NCI-H128 (cell line): Measurements from ENCODE around the gene CBX8.
A peak's percentile ranks its signal among the peaks of the same experiment; 100 is the strongest.

Experiments
- DNase-seq: peaks from one replicate; lab custom pipeline; 2025; ENCODE audit not compliant: unreplicated experiment; lab: John Stamatoyannopoulos, UW

The CBX8 gene

DNA sequence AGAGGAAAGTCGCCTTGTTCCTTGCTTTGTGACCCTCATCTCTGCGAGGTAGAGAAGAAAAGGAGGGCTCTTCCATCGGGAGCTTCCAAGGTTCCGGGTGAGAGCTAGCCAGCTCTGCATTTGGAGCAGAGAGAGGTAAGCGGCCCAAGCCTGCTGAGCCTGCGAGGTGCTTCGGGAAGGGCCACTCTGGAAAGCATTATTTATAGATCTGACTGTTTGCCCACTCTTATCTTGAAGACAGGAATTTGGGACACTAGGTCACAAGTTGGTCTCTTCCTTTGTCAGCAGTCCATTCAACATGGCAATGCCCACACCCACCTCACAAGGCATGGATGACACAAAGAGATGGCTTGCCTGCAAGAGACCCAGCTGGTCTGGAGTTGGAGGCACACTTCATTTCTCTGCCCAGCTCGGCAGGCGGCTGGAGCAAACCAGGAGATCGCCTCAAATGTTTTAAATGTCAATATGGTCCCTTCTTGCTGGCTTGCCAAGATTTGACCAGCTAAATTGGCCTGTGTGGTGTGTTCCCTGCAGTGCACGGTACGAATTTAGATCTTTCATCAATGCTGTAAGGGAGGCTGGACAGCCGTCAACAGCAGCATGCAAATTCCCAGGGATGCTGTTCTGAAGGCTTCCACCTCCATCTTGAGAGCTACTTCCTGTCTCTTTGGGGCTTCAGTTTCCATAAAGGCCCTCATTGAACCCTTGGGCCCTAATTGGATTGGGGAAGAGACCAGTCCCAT, 22.8 kb upstream of the CBX8 start:
- no peak for DNase-seq

DNA sequence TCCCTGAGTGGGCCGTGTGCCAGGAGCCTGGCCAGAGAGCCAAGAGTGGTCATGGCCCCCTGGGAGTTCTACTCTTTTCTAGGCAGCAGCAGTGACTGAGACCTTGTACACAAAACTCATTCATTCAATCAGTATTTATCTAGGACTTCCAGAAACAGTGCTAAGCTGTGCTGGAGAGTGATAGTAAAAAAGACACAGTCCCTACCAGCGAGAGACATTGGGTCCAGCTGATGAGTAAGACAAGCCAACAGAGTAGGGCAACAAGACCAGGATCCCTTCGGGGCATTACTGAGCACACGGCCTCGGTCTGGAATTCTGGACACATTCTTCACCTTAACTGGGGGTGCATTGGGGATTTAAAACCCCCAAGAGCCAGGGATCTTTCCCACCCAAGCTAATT, 22.2 kb upstream of the CBX8 start:
- no peak for DNase-seq

DNA sequence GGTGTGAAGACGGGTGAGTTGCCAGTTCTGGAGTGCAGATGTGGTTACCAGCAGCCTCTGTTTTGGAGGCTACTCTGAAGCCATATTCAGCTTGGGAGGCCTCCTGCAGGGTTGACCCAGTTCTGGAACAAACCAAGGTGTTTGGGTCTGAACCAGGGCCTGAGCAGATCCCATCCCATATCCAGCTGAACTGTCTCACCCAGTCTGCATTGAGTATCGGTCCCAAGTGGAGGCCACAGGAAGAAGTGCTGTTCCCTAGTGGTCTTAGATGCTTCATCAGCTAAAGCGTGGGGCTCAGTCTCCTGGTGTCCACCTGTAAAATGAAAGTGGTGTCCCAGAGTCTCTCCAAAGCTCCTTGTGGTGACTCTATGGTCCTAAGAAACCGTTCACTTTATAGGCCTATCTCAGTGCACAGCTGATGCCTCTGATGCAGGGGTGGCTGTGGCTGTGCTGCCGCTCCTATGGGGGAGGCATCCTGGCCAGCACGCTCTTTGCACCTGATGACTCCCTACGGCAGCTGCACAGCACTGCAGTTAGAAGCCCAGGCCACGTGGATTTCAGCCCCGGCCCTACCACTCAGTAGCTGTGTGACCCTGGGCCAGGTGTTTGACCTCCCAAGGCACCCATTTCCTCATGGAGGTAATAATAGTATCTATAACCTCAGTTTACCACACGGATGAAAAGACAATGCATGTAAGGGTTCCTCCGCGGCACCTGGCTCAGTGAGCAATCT, 21.3 kb upstream of the CBX8 start:
- DNase-seq: no peak

DNA sequence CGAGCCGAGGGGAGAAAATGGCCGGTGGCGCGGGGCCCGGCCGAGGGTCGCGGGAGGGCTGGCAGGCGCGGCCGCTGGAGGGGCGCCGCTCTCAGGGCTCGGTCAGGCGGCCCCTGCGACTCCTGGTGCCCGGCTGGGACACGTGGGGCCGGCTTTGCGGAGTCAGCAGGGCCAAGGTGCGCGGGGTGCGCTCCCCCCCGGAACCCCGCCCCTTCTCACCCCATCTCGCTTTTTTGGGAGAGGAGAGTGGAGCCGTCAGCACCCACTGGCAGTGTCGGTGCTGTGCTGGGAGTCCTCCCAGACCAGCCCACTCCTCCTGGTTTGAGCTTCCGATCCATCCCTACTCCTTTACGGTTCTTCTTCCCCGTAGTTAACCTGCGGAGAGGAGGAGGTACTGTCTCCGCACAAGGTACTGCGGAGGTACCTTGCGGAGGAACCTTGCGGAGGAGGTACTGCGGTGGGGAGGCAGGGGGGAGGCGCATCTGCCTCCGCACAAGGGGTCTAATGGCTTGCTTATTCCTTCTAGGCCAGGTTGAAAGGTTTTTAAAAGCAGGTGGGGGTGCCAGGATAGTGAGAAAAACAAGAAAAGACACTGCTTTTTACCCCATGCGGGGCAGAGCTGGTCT, 19.1 kb upstream of the CBX8 start:
- no peak for DNase-seq

DNA sequence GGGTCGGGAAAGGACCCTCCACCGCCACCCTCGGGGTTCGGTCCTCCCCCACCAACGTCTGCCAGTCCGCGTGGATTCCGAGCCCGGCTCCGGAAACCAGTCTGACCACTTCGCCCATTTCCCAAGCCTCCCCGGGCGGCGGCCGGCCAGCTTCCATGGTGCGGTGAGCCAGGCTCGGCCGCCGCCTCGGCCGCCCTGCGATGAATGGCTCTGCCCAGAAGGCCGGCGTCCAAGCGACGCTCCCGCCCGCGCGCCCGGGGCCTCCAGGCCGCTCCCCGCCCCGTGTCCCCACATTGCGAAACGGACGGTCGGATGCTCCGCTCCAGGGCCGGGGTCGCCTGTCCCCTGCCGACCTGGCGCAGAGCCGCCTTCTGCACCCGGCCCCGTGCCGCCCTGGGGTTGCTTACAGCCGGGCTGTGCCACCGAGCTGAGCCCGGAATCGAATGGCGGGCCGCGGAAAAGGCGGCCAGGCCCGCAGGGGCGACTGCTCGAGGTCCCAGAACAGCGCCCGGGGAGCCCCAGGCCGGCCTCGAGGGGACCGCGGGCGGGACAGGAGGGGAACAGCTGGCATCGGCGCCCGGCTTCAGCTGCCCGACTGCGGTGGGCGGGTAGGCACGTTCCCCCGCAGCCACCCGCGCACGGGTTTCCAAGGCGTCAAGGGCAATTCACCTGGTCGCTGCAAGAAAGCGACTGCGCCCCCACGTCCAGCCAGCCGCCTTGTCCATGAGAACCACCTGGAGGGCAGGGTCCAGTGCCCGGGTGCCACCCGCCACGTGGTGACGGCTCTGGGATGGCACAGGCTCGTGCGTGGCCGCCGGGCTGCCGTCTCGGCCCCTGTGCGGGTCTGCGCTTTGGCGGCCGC, 18.3 kb upstream of the CBX8 start:
- no peak for DNase-seq

DNA sequence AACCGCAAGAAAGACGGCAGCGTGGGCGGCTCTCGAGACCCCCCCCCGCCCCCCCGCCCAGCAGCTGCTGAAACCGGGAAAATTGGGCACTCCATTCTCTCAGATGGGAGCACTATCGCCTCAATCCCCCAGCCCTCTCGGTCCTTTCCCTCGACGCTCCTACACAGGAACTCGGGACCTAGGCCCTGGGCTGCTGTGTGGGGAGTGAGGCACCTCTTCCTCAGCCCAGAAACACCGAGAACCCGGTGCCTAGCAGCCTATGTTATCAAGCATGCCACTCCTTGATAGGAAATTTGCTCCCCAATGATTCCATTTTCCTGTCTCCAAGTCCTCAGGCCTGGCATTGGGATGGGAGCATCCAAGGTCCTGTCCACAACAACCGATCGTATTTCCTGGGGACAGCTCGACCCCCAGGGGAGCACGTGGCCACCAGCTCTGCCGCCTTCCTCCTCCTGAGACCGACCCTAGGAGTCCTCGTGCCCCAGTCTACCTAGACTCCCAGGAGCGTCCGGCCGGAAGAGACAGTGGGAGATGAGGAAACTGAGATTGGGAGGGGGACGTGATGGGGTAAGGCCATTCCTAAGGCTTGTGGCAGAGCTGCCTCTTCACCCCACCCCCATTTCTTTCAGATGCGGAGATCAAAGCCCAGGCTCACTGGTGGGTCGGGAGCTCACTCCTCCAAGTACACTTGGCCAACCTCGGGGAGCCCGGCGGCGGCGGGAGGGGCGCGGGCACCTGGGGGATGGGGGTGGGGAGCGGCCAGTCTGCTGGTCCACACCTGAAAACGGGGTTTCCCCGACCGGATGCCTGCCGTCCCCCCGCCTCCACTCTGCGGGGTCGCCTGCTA, 17.5 kb upstream of the CBX8 start:
- no peak for DNase-seq

DNA sequence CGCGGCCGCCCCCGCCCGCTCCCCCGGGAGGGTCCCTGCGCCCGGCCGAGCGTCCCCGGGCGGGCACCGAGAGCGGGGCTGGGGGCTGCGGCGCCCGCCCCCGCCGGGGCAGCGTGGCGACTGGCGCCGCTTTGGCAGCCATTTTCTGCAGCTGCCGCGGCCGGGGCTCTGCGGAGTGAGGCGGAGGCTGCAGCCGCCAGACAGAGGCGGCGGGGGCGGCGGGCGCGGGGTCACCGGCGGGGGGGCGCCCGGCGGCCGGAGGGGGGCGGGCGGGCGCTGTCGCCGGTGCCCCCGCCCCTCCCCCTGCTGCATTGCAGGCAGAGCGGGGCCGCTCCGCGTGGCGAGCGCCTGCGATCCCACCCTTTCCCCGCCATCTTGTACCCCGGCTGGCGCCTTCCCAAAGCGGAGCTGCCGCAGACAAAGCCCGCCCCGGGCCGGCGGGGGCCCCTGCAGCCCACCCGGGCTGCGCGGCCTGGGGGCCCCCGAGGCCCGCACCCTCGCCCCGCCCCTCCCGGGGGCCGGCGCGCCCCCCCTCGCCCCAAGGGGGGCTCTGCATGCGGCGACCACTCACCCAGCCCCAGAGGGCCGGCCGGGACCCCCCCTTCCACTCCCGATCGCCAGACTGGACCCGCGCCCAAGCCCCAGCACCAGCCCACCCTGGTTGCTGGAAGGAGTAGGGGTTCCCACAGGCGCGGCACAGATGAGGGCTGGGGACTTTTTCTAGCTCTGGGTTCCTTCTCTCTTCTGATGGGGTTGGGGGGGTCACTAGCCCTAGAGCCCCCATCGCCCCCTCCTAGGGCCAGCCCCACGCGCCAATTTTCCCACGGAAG, 16.6 kb upstream of the CBX8 start:
- no peak for DNase-seq

DNA sequence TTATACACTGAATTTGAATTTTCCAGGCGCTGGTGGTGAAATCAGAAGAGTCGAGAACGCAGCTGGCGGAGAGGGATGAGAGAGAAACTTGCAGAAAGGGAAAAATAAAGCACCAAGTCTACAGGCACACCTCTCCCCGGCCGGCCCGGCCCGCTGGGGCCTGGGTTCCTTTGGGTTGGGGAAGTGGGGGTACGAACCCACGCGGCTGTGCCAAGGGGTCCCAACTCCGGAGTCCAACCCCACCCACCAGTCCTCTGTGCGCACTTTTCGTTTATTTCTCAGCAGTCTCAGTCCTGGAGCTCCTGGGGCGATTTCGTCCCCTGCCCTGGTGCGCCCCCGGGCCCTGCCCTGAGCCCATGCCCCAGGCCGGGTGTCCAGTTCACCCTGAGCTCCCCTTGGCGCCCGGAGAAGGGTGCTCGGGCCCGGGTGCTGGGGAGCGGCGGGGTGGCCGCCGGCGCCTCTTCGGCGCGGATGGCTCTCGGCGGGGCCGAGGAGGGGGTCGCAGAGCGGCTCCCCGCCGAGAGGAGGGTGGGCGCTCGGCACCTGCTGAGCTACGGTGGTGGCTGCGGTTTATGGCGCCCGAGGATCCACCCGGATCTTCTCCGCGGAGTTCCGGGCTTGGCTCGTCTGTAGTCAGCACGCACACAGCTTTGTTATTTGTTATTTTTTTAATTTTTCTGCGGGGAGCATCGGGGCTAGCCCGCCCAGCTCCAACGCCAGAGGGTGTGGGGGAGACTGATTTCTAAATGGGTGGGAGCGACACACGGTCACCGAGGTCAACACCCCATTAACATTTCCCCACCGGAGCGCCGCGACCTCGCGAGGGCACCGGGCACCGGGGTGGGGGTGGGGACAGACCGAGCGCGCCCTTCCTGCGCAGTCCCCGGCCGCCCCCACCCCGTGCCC, 15.7 kb upstream of the CBX8 start:
- no peak for DNase-seq

DNA sequence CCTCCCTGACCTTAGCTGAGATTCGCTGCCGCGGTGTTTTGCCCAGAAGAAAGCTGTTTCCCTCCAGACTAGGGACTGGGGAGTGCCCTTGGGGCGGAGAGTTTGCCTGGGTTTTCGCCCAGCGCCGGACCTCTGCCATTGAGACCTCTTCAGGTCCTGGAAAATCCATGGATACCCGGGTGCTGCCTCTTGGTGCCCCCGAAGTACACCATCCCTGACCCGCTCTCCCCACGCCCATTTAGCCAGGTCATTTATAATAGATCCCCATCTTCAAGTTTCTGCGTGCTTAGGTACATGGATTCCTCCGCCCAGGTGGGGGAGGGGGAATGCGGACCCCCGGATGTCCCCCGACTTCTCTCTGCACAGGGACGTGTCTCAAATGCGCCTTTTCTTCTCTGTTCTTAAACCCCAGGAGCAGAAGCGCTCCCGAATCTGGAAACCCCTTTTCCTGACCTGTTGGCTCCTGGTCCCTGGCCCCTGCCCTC, 15.0 kb upstream of the CBX8 start:
- DNase-seq: no peak

DNA sequence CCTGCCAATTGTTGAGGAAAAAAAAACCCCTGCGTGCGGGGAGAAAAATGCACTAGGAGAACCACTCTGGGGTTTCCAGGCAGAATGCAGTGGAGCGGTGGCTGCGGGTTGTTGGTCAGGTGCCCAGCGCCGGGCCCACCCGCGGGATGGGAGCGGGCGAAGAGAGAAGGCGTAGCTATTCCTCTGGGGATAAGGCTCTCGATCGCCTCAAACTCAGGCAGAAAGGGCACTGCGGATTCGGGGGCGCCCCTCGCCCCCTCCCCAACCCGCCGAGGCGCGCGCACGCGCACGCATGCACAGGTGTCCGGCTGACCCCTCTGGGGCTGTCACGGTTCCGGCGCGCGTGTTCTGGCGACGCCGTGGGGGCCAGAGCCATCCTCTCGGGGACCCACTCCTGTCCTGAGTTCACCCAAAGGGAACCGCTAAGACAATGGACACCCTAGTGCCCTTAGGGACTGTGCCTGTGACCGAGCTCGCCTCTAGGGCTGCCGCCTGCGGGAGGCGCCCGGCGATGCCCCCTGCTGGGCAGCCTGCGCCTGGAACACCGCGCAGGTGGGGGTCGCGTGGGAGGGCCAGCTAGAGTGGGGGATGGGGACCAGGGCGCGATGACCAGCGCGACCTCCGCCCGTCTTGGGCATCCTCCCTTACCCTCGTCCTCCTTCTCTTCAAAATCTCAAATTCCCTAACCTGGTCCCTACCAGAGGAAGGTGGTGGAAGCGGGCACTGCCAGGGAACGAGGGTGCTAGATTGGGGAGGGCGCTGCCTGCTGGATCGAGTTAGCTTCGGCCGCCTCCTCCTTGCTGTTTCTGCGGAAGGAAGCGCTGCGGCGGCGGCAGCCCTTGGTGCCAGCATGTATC, 14.4 kb upstream of the CBX8 start:
- DNase-seq: no peak

DNA sequence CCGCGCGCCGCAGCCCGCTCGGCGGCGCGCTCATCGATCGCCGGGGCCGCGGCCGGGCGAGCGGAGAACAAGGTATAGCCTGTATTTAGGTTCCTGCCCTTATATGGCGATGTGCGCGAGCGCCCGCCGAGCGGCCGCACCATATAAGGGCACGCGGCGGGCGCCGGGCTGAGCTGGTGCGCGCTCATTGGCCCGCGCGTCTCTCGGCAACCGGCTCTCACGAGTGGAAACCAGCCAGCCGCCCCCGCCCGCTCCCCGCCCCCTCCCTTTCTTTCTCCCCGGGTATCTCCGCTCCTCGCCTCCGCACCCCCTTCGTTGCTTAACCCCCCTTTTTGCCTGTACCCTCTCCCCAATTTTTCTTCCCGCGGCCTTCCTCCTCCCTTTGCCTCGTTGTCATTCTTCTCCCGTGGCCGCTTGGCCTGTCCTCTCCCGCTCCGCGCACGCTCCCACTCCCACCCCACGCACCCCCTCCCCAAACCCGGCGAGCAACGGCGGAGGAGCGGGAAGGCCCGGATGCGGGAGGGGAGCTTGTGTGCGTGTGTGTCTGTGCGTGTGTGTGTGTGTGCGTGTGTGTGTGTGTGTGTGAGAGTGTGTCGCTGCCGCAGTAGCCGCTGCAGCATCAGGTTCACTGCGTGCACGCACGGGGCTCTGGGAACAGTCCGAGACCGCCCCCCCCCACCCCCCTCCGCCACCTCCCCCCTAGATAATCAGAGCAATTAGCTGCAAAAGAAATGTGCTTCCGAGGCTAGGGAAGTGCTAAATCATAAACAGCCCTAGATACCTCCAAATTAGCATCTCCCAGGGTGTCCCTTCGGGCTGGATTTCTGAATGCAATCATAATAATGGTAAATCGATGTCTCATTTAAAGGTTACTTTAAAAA, 13.5 kb upstream of the CBX8 start:
- DNase-seq: peak; percentile 71

DNA sequence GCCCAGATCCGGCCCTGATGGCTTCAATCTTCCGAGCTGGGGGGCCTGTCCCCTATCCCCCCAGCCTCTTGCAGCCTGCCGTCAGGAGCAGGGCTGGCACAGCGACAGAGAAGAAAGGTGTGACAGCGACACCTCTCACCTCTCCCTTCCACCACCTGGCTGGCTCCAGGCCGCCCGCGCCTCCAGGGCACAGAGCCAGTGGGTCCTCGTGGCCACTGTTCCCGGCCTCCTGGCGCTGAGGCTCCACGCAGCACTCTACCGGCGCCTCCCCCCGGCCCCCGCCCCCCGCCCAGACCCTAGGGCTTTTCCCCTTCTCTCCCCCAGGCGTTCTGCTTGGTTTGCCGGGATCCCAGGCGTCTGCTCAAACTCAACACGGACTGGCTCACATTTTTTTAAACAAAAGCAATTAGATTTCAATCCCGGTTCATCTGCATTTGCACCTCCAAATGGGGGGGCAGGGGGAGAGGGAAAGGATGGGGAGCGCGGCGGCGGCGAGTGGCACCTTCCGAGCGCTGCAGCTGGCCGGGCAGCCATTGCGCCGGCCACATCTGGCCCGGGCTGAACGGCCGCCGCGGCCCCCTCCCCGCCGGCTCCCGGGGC, 12.8 kb upstream of the CBX8 start:
- DNase-seq: no peak

DNA sequence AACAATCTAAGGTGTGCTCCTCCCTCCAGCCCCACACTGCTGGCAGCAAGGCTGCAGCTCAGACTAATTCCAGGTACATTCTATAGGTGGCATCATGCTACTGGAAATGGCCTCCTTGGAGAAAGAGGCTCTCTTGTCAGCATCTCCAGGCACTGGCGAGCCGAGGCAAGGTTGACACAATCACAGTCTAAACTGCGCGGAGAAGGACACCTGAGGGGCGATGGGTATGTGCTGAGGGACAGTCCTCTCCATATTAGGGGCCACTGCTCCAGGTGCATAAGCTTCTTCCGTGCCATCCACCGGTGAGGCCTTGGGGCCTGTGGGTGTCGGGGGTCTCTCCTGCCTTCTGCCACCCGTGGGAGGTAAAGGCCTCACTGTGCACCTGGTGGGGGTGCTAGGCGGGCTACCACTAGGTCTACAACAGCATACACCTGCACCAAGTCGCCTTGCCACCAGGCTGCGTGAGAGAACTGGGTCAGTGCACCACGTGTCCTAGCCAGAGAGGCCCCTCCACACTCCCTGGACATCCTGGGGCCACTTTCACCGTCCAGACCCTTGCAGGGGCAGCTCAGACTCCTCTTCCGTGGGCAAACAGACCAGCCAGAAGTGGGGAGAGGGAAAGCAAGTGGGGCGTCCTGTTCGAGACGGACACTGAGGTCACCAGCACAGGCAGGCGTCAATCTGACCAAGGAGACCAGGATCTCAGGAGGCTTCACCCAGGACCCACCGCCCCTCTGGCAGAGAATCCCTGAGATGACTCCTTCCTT, 12.1 kb upstream of the CBX8 start:
- DNase-seq: no peak

DNA sequence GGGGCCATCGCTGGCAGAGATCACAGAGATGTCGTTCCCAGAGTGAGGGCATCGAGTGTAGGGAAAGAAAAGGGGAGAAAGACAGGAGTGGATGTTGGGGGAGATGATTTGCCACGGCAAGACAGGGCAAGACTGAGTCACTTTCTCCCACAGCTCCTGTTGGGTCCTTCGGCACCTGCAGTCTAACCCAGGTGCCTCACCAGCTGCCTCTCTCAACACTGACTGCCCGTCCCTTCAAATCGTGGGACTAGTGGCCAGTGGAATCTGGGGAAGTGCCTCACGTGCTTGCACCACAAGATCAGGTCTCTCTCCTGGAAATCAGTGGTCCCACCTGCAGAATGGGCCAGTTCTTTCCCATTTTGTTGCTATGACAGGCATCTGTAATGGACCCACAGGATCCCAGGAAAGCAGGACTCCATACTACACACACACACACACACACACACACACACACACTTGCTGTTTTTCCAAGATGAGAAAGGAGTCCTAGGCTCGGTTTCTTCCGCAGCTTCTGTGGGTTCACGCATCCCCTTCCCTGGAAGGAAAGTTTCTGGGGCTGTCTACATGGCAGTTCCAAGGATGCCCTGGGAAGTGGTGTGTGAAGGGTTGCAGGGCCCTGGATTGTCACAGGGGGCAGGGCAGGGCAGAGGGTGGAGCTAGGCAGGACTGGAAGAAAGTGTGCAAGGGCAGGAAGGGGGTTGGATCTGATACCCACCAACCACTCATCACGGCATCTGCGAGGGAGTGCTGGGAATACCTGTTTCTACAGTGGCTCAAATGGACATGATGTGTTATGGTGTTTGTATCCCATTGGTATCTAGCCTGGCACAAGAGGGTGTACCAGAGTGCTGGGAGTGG, 10.2 kb upstream of the CBX8 start:
- DNase-seq: no peak

DNA sequence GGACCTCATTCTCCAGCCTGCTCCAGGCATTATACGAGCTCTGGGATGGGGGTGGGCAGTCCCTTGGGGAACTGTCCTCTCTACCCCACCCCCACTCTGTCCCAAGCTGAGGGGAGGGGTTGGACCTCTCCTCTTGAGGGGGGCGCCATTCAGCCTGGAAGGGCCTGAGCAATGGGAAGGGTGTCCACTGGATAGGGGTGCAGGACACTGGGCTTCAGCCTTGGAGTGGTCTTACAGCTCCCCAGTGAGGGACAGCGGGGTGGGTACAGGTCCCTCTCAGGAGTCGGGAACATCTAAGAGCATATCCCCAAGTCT, 9.5 kb upstream of the CBX8 start:
- no peak for DNase-seq
